Smooth muscle cell (in vitro differentiated cells): ENCODE measurements around the gene GET4. TPM values are rescaled to one million over a fixed set of nuclear protein-coding genes. Genes with fewer than 3 reads are reported as not detected.

Experiments
- DNase-seq: peaks from one replicate; lab custom pipeline; 2025; ENCODE audit not compliant: unreplicated experiment; lab: John Stamatoyannopoulos, UW
- H2AFZ ChIP-seq: fragments of 200-600 bp; sonication (generic); 2 replicates; pipeline ENCODE4 v1.6.0; 2016; ENCODE audit warnings: antibody characterized with exemption, low read depth, mild to moderate bottlenecking
- H3F3A ChIP-seq: fragments of 200-600 bp; sonication (generic); 2 replicates; pipeline ENCODE4 v1.6.0; 2017; ENCODE audit warnings: antibody characterized with exemption, low read depth
- H3K27ac ChIP-seq: fragments of 200-600 bp; sonication (generic); 2 replicates; pipeline ENCODE4 v1.5.1; 2016; ENCODE audit warnings: low read depth, mild to moderate bottlenecking
- H3K27me3 ChIP-seq: fragments of 200-600 bp; sonication (generic); 2 replicates; pipeline ENCODE4 v1.6.1; 2016; ENCODE audit warnings: low read depth, mild to moderate bottlenecking
- H3K36me3 ChIP-seq: fragments of 200-600 bp; sonication (generic); 2 replicates; pipeline ENCODE4 v1.5.1; 2016; ENCODE audit warnings: low read depth
- H3K4me1 ChIP-seq: fragments of 200-600 bp; sonication (generic); 2 replicates; pipeline ENCODE4 v1.5.1; 2016; ENCODE audit warnings: low read depth
- H3K4me2 ChIP-seq: fragments of 200-600 bp; sonication (generic); 2 replicates; pipeline ENCODE4 v1.6.0; 2016; ENCODE audit warnings: mild to moderate bottlenecking
- H3K4me3 ChIP-seq: fragments of 200-600 bp; sonication (generic); 2 replicates; pipeline ENCODE4 v1.5.1; 2016; ENCODE audit warnings: mild to moderate bottlenecking
- H3K79me2 ChIP-seq: fragments of 200-600 bp; sonication (generic); 2 replicates; pipeline ENCODE4 v1.6.0; 2016; ENCODE audit warnings: low read depth, mild to moderate bottlenecking
- H3K9ac ChIP-seq: fragments of 200-600 bp; sonication (generic); 2 replicates; pipeline ENCODE4 v1.6.0; 2016; ENCODE audit warnings: low read depth
- H3K9me3 ChIP-seq: fragments of 200-600 bp; sonication (generic); replicated peaks from 2 replicates; pipeline ENCODE4 v1.5.1; 2016; ENCODE audit warnings: low read depth
- H4K20me1 ChIP-seq: fragments of 200-600 bp; sonication (generic); 2 replicates; pipeline ENCODE4 v1.6.0; 2016; ENCODE audit warnings: low read depth
- WGBS: methylation state at CpG from one replicate; pipeline ENCODE4 v1.1.7; 2016; ENCODE audit warnings: low lambda C conversion rate; 5-methylcytosine and 5-hydroxymethylcytosine counted together
- polyA plus RNA-seq: library from polyadenylated mRNA; unstranded; fragments of >200 nt; fragmentation: Nextera tagmentation; extraction: Ambion mirVana; gene quantifications from 2 replicates; pipeline ENCODE4 v1.2.1, GENCODE V29; 2016
- total RNA-seq: library from RNA; depleted of rRNA; stranded (reverse); fragments of >200 nt; gene quantifications from 2 replicates; pipeline ENCODE4 v1.2.3, GENCODE V29; 2014
- TF ChIP-seq, protein P1 (sequence below): fragments of 200-600 bp; sonication (generic); IDR thresholded peaks from 2 replicates; pipeline ENCODE4 v1.5.1; 2017; ENCODE audit warnings: borderline replicate concordance, mild to moderate bottlenecking, antibody characterized with exemption; ENCODE audit not compliant: insufficient read depth, poor library complexity, severe bottlenecking

The GET4 gene
- total and polyA plus RNA-seq, 2 experiments from 2014 or later, result 26.3 to 39.9 TPM

GRCh38 chr7:867406-868188, 8.8 kb upstream of the GET4 start:
- Histone ChIP-seq H3K9ac (no peak overlapping the region), H3K9me3 (no peaks in the 10 kb centered on the region), H4K20me1 (no peaks in the 10 kb centered on the region), H3K27ac (no peak overlapping the region), H3K79me2 (no peaks in the 10 kb centered on the region), H3K36me3 (peaks cover 3% of the 10 kb centered on the region), H3K4me3 (no peak overlapping the region), H3K4me2 (no peak overlapping the region), H3K27me3 (no peaks in the 10 kb centered on the region), H2AFZ (no peak overlapping the region), H3K4me1 (no peaks in the 10 kb centered on the region), H3F3A (peaks cover 5% of the 10 kb centered on the region)
- DNase-seq, result no peak
- 96% methylated on average over 22 of the region's 22 CpGs for WGBS
- TF ChIP-seq, protein P1, sequence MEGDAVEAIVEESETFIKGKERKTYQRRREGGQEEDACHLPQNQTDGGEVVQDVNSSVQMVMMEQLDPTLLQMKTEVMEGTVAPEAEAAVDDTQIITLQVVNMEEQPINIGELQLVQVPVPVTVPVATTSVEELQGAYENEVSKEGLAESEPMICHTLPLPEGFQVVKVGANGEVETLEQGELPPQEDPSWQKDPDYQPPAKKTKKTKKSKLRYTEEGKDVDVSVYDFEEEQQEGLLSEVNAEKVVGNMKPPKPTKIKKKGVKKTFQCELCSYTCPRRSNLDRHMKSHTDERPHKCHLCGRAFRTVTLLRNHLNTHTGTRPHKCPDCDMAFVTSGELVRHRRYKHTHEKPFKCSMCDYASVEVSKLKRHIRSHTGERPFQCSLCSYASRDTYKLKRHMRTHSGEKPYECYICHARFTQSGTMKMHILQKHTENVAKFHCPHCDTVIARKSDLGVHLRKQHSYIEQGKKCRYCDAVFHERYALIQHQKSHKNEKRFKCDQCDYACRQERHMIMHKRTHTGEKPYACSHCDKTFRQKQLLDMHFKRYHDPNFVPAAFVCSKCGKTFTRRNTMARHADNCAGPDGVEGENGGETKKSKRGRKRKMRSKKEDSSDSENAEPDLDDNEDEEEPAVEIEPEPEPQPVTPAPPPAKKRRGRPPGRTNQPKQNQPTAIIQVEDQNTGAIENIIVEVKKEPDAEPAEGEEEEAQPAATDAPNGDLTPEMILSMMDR, result no peak

- H3K4me2 ChIP-seq, result no peak overlapping the region
- WGBS, result 95% methylated on average over 17 of the region's 17 CpGs
- no peaks in the 10 kb centered on the region for H3K4me1 ChIP-seq
- no peak overlapping the region for H3K27ac ChIP-seq
- H3K9ac ChIP-seq, result no peak overlapping the region
- DNase-seq, result no peak
- TF ChIP-seq, protein P1, result no peak
- H3K27me3 ChIP-seq, result no peaks in the 10 kb centered on the region
- H3K9me3 ChIP-seq, result no peaks in the 10 kb centered on the region
- H3K79me2 ChIP-seq, result no peaks in the 10 kb centered on the region
- H3K36me3 ChIP-seq, result peaks cover 3% of the 10 kb centered on the region
- H4K20me1 ChIP-seq, result no peaks in the 10 kb centered on the region
- no peak overlapping the region for H3K4me3 ChIP-seq
- peaks cover 11% of the 10 kb centered on the region for H3F3A ChIP-seq
- no peak overlapping the region for H2AFZ ChIP-seq
Measured at GRCh38 chr7:868189-868486, 8.2 kb upstream of the GET4 start.

- Histone ChIP-seq H3K79me2 (no peaks in the 10 kb centered on the region), H3K27me3 (no peaks in the 10 kb centered on the region), H4K20me1 (no peaks in the 10 kb centered on the region), H3K4me3 (no peak overlapping the region), H3K9ac (no peak overlapping the region), H3F3A (peaks cover 20% of the 10 kb centered on the region), H3K4me1 (no peaks in the 10 kb centered on the region), H3K4me2 (no peak overlapping the region), H3K9me3 (no peaks in the 10 kb centered on the region), H2AFZ (no peak overlapping the region), H3K27ac (no peak overlapping the region), H3K36me3 (peaks cover 3% of the 10 kb centered on the region)
- TF ChIP-seq, protein P1, result no peak
- 97% methylated on average over 14 of the region's 14 CpGs for WGBS
- no peak for DNase-seq
Measured at GRCh38 chr7:869348-869747, 7.0 kb upstream of the GET4 start.
